ENCODE measurements around the gene NPIPB8.
"Not testable (repeated sequence)": the region's sequence is repeated elsewhere in the genome, so short reads cannot be mapped to it uniquely, and the experiment has no call there.

NPIPB8 gene

GRCh38 chr16:28608867-28609596, 28.8 kb upstream of the NPIPB8 start:
- not testable (repeated sequence) for H3K27me3 ChIP-seq (ENCODE audit: control insufficient read depth, insufficient read depth, low read length); H3K4me1 ChIP-seq (ENCODE audit: control insufficient read depth, low read depth, low read length); H3K9me3 ChIP-seq (ENCODE audit: control insufficient read depth, low read depth, low read length); H3K27ac ChIP-seq (ENCODE audit: low read length); H3K36me3 ChIP-seq (ENCODE audit: control insufficient read depth, low read depth, low read length); H3K4me3 ChIP-seq (ENCODE audit: low read length); H3K9ac ChIP-seq (ENCODE audit: low read length)

- H3K9ac ChIP-seq (ENCODE audit: low read length) = no peak within 1 kb of the TSS
- H3K27me3 ChIP-seq (ENCODE audit: control insufficient read depth, insufficient read depth, low read length) = no peaks in the 10 kb centered on the region
- no peak within 1 kb of the TSS for H3K27ac ChIP-seq (ENCODE audit: low read length)
- no peaks in the 10 kb centered on the region for H3K9me3 ChIP-seq (ENCODE audit: control insufficient read depth, low read depth, low read length)
- H3K4me1 ChIP-seq (ENCODE audit: control insufficient read depth, low read depth, low read length) = peaks cover 3% of the 10 kb centered on the region
- H3K4me3 ChIP-seq (ENCODE audit: low read length) = no peak within 1 kb of the TSS
- H3K36me3 ChIP-seq (ENCODE audit: control insufficient read depth, low read depth, low read length) = no peaks in the 10 kb centered on the region
Measured at GRCh38 chr16:28609631-28610594, 28.0 kb upstream of the NPIPB8 start, which contains the start of gene SULT1A1. Gene SULT1A1 (minus strand): TSS chr16:28610044. CDS start chr16:28608855, 1,189 bp downstream.

GRCh38 chr16:28610595-28611191, 27.2 kb upstream of the NPIPB8 start:
- no peak overlapping the region for H3K4me3 ChIP-seq (ENCODE audit: low read length)
- H3K9ac ChIP-seq (ENCODE audit: low read length) = no peak overlapping the region
- no peak overlapping the region for H3K27ac ChIP-seq (ENCODE audit: low read length)
- peaks cover 3% of the 10 kb centered on the region for H3K4me1 ChIP-seq (ENCODE audit: control insufficient read depth, low read depth, low read length)
- no peaks in the 10 kb centered on the region for H3K27me3 ChIP-seq (ENCODE audit: control insufficient read depth, insufficient read depth, low read length)
- H3K9me3 ChIP-seq (ENCODE audit: control insufficient read depth, low read depth, low read length) = no peaks in the 10 kb centered on the region
- no peaks in the 10 kb centered on the region for H3K36me3 ChIP-seq (ENCODE audit: control insufficient read depth, low read depth, low read length)

- not testable (repeated sequence) for H3K36me3 ChIP-seq (ENCODE audit: control insufficient read depth, low read depth, low read length); H3K27ac ChIP-seq (ENCODE audit: low read length); H3K4me3 ChIP-seq (ENCODE audit: low read length); H3K27me3 ChIP-seq (ENCODE audit: control insufficient read depth, insufficient read depth, low read length); H3K9ac ChIP-seq (ENCODE audit: low read length); H3K9me3 ChIP-seq (ENCODE audit: control insufficient read depth, low read depth, low read length); H3K4me1 ChIP-seq (ENCODE audit: control insufficient read depth, low read depth, low read length)
Measured at GRCh38 chr16:28612359-28613280, 25.2 kb upstream of the NPIPB8 start.

GRCh38 chr16:28613912-28614311, 24.0 kb upstream of the NPIPB8 start:
- not testable (repeated sequence) for H3K9ac ChIP-seq (ENCODE audit: low read length); H3K4me3 ChIP-seq (ENCODE audit: low read length); H3K36me3 ChIP-seq (ENCODE audit: control insufficient read depth, low read depth, low read length); H3K9me3 ChIP-seq (ENCODE audit: control insufficient read depth, low read depth, low read length); H3K27ac ChIP-seq (ENCODE audit: low read length); H3K27me3 ChIP-seq (ENCODE audit: control insufficient read depth, insufficient read depth, low read length)
- peaks cover 11% of the 10 kb centered on the region for H3K4me1 ChIP-seq (ENCODE audit: control insufficient read depth, low read depth, low read length)

- not testable (repeated sequence) for H3K9me3 ChIP-seq (ENCODE audit: control insufficient read depth, low read depth, low read length); H3K27me3 ChIP-seq (ENCODE audit: control insufficient read depth, insufficient read depth, low read length)
Measured at GRCh38 chr16:28614561-28614960, 23.3 kb upstream of the NPIPB8 start.

GRCh38 chr16:28615486-28616223, 22.2 kb upstream of the NPIPB8 start:
- H3K36me3 ChIP-seq (ENCODE audit: control insufficient read depth, low read depth, low read length); H3K27me3 ChIP-seq (ENCODE audit: control insufficient read depth, insufficient read depth, low read length); H3K27ac ChIP-seq (ENCODE audit: low read length); H3K9ac ChIP-seq (ENCODE audit: low read length); H3K4me3 ChIP-seq (ENCODE audit: low read length); H3K9me3 ChIP-seq (ENCODE audit: control insufficient read depth, low read depth, low read length): not testable (repeated sequence)
- peaks cover 11% of the 10 kb centered on the region for H3K4me1 ChIP-seq (ENCODE audit: control insufficient read depth, low read depth, low read length)

More at GRCh38 chr16:28614561-28614960, 23.3 kb upstream of the NPIPB8 start:
- H3K9ac ChIP-seq (ENCODE audit: low read length); H3K27ac ChIP-seq (ENCODE audit: low read length); H3K36me3 ChIP-seq (ENCODE audit: control insufficient read depth, low read depth, low read length); H3K4me3 ChIP-seq (ENCODE audit: low read length): not testable (repeated sequence)
- peaks cover 11% of the 10 kb centered on the region for H3K4me1 ChIP-seq (ENCODE audit: control insufficient read depth, low read depth, low read length)

GRCh38 chr16:28616224-28616577, 21.7 kb upstream of the NPIPB8 start:
- not testable (repeated sequence) for H3K4me3 ChIP-seq (ENCODE audit: low read length); H3K27ac ChIP-seq (ENCODE audit: low read length); H3K4me1 ChIP-seq (ENCODE audit: control insufficient read depth, low read depth, low read length); H3K9me3 ChIP-seq (ENCODE audit: control insufficient read depth, low read depth, low read length); H3K36me3 ChIP-seq (ENCODE audit: control insufficient read depth, low read depth, low read length); H3K9ac ChIP-seq (ENCODE audit: low read length); H3K27me3 ChIP-seq (ENCODE audit: control insufficient read depth, insufficient read depth, low read length)

- Histone ChIP-seq H3K4me1 (ENCODE audit: control insufficient read depth, low read depth, low read length) (peaks cover 8% of the 10 kb centered on the region), H3K4me3 (ENCODE audit: low read length) (no peak overlapping the region), H3K9ac (ENCODE audit: low read length) (no peak overlapping the region), H3K27me3 (ENCODE audit: control insufficient read depth, insufficient read depth, low read length) (no peaks in the 10 kb centered on the region), H3K9me3 (ENCODE audit: control insufficient read depth, low read depth, low read length) (no peaks in the 10 kb centered on the region), H3K36me3 (ENCODE audit: control insufficient read depth, low read depth, low read length) (no peaks in the 10 kb centered on the region), H3K27ac (ENCODE audit: low read length) (no peak overlapping the region)
Measured at GRCh38 chr16:28616636-28617035, 21.2 kb upstream of the NPIPB8 start.

- Histone ChIP-seq H3K27me3 (ENCODE audit: control insufficient read depth, insufficient read depth, low read length) (no peaks in the 10 kb centered on the region), H3K9me3 (ENCODE audit: control insufficient read depth, low read depth, low read length) (no peaks in the 10 kb centered on the region), H3K36me3 (ENCODE audit: control insufficient read depth, low read depth, low read length) (no peaks in the 10 kb centered on the region), H3K4me3 (ENCODE audit: low read length) (no peak overlapping the region), H3K27ac (ENCODE audit: low read length) (no peak overlapping the region), H3K9ac (ENCODE audit: low read length) (no peak overlapping the region), H3K4me1 (ENCODE audit: control insufficient read depth, low read depth, low read length) (peaks cover 8% of the 10 kb centered on the region)
Measured at GRCh38 chr16:28617874-28618273, 20.0 kb upstream of the NPIPB8 start.

Data from iPS-18a (cell line).